Lower lobe of right lung (tissue), 2 donors: ENCODE measurements around the gene CERS3. TPM values are rescaled to one million over a fixed set of nuclear protein-coding genes. Genes with fewer than 3 reads are reported as not detected.

Experiments
- ATAC-seq, 2 donors: fragments of 200-7000 bp; cut with Tn5 transposase; one replicate each; pipeline ENCODE4 v1.9.1; 2020 to 2022; ENCODE audit warnings: mild to moderate bottlenecking in 2 of 2, moderate library complexity in 2 of 2
- DNase-seq: peaks from one replicate; pipeline ENCODE4 v3.0.0-alpha.2; 2020
- H3K27ac ChIP-seq: fragments of 200-600 bp; one replicate; pipeline ENCODE4 v1.8.0; 2022
- H3K27me3 ChIP-seq: fragments of 200-600 bp; one replicate; pipeline ENCODE4 v1.8.0; 2022; ENCODE audit warnings: low read depth
- H3K36me3 ChIP-seq: fragments of 200-600 bp; one replicate; pipeline ENCODE4 v1.8.0; 2022; ENCODE audit warnings: mild to moderate bottlenecking
- H3K4me1 ChIP-seq: fragments of 200-600 bp; one replicate; pipeline ENCODE4 v1.8.0; 2022
- H3K4me3 ChIP-seq: fragments of 200-600 bp; one replicate; pipeline ENCODE4 v1.8.0; 2022; ENCODE audit warnings: mild to moderate bottlenecking
- H3K9me3 ChIP-seq: fragments of 200-600 bp; one replicate; pipeline ENCODE4 v1.8.0; 2022
- intact Hi-C: fragments of 100-400 bp; cut with DNase I; formaldehyde crosslinking; loops from one replicate; pipeline ENCODE4 v1.11.0; 2022
- total RNA-seq: library from RNA; stranded (reverse); fragmentation: NEBNext Ultra II Directional; extraction: Animal tissue kit (Norgen Biotek cat#: 25700); gene quantifications from one replicate; pipeline ENCODE4 v1.2.1, GENCODE V29; 2021
- TF ChIP-seq, protein P1 (sequence below): fragments of 200-600 bp; IDR thresholded peaks from one replicate; pipeline ENCODE4 v1.8.0; 2022; ENCODE audit warnings: antibody characterized with exemption, mild to moderate bottlenecking
- donor health status: DM: no; HTN: yes; CAD: no; lungs with severe emphysema.

The CERS3 gene
- total RNA-seq, 1 donor from 2014 or later: not detected

DNA sequence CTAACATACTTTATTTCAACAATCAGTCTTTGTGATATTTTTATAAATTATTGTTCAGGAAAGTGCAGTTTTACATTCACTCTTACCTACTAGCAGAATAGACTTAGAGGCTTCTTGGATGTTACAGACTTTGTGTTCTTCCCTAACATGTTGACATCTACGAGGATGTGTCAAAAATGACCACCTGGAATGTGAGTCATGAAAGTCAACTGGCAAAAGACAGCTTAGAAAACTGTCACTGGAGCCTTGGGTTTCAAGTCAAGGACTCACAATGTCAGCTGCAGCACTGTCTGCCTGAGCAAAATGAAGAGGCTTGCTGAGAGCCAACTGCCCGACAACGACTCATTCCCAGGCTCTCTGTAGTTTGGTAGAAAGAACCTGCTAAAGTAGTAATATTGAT lies 91.5 kb downstream of the CERS3 start:
- Histone ChIP-seq H3K27ac (no peak overlapping the region), H3K4me1 (no peaks in the 10 kb centered on the region), H3K9me3 (no peaks in the 10 kb centered on the region), H3K4me3 (no peak overlapping the region), H3K36me3 (no peaks in the 10 kb centered on the region), H3K27me3 (no peaks in the 10 kb centered on the region)
- TF ChIP-seq, protein P1, sequence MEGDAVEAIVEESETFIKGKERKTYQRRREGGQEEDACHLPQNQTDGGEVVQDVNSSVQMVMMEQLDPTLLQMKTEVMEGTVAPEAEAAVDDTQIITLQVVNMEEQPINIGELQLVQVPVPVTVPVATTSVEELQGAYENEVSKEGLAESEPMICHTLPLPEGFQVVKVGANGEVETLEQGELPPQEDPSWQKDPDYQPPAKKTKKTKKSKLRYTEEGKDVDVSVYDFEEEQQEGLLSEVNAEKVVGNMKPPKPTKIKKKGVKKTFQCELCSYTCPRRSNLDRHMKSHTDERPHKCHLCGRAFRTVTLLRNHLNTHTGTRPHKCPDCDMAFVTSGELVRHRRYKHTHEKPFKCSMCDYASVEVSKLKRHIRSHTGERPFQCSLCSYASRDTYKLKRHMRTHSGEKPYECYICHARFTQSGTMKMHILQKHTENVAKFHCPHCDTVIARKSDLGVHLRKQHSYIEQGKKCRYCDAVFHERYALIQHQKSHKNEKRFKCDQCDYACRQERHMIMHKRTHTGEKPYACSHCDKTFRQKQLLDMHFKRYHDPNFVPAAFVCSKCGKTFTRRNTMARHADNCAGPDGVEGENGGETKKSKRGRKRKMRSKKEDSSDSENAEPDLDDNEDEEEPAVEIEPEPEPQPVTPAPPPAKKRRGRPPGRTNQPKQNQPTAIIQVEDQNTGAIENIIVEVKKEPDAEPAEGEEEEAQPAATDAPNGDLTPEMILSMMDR: no peak
- intact Hi-C loops: no loop called here
- ATAC-seq (no peak), DNase-seq (no peak)

DNA sequence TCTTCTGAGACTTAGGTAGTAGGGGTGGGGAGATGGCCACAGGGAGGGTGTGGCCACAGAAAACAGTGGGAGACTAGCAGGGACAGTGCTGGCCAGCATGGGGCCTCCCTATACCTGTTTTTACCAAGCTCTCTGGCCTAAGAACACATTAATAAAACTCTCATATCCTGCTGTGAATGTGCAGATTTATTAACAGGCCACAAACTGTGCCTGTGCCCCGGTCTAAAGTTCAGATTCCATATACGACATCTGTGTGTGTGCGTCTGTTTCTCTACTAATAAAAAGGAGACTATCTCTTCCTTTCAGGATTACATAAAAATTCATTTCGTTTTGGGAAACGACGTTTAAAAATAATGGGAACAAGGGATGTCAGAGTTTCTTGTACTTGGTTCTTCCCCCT lies 94.2 kb downstream of the CERS3 start:
- no peaks in the 10 kb centered on the region for H3K36me3 ChIP-seq
- DNase-seq: no peak

DNA sequence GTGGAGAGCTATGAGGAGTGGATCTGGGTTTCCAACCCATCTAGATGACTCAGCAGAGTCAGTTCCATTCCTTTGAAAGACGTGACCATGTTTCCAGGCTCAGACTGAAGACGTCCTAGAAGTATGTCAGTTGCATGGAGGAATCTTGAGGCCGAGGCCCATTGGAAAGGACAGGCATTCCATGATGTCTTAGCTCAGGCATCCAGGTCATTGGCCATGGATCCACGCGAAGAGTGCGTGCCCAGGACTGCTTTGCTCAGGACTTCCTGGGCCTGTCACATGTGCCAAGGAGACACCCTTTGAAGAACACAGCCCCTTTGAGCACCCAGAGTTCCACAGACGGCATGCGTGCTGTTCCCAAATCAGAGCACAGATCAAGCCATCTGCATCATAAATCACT lies 94.7 kb downstream of the CERS3 start:
- H3K27ac ChIP-seq: no peak overlapping the region
- ATAC-seq: no peak
- H3K9me3 ChIP-seq: no peaks in the 10 kb centered on the region
- intact Hi-C loops: no loop called here
- no peak overlapping the region for H3K4me3 ChIP-seq
- TF ChIP-seq, protein P1: no peak
- no peak for DNase-seq
- H3K36me3 ChIP-seq: no peaks in the 10 kb centered on the region
- H3K27me3 ChIP-seq: no peaks in the 10 kb centered on the region
- H3K4me1 ChIP-seq: no peaks in the 10 kb centered on the region

More for the DNA sequence above, 94.2 kb downstream of the CERS3 start:
- Histone ChIP-seq H3K4me1 (no peaks in the 10 kb centered on the region), H3K4me3 (no peak overlapping the region), H3K27ac (no peak overlapping the region), H3K27me3 (no peaks in the 10 kb centered on the region), H3K9me3 (no peaks in the 10 kb centered on the region)
- TF ChIP-seq, protein P1: no peak
- intact Hi-C loops: no loop called here
- no peak for ATAC-seq

DNA sequence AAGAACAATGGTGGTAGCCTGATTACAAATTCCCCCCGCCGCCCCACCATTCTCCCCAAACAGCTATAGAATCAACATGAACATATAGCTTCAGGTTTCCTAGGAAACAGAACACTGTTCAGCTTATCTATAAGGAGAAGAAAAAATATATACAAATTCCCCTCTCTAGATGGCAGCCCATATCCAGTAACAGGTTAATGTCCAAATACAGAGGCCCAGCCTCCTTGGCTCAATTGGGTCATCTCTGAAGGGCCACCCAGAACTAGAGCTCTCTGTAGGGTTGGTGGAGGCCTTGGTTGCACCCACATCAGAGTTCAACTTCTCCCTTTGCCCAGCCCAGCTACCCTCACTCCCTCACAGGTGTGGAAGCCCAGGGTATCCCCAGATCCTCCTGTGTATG lies 95.4 kb downstream of the CERS3 start:
- Histone ChIP-seq H3K36me3 (no peaks in the 10 kb centered on the region), H3K9me3 (no peaks in the 10 kb centered on the region), H3K27me3 (no peaks in the 10 kb centered on the region), H3K27ac (no peak overlapping the region), H3K4me1 (no peaks in the 10 kb centered on the region), H3K4me3 (no peak overlapping the region)
- intact Hi-C loops: no loop called here
- ATAC-seq (no peak), DNase-seq (no peak)
- TF ChIP-seq, protein P1: no peak

DNA sequence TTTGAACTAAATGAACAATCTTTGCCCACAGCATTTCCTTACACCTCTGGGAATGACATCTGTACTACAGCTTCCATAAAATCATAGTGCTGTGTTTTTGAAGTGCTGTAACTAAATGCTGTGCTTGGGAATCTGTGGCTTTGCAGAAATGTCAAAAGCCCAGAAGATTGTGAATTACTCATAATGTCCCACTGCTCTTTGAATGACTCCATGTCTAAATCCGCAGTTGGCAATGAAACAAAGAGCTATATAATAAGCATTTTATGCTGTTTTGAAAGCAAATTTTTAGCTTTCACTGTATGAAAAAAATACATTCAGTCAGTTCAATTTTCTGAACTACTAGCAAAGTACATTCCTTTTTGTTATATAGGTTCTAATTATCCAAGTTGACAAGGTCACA lies 98.3 kb downstream of the CERS3 start:
- no peak for DNase-seq

More for the DNA sequence above, 98.3 kb downstream of the CERS3 start:
- Histone ChIP-seq H3K4me3 (no peak overlapping the region), H3K9me3 (no peaks in the 10 kb centered on the region), H3K4me1 (no peaks in the 10 kb centered on the region), H3K36me3 (no peaks in the 10 kb centered on the region), H3K27ac (no peak overlapping the region), H3K27me3 (no peaks in the 10 kb centered on the region)
- intact Hi-C loops: no loop called here
- no peak for ATAC-seq
- TF ChIP-seq, protein P1: no peak
